HL-60 (cell line): ENCODE data around the gene SPACA4.

Experiments
- DNase-seq, 2 experiments: peaks; one replicate each; pipeline ENCODE4 v3.0.0-alpha.2; 2010 to 2020; ENCODE audit warnings: low read depth in 1 of 2, low spot score in 1 of 2
- H3K27ac ChIP-seq: fragments of 250-450 bp; sonication (Bioruptor Pico); replicated peaks from 2 replicates; pipeline ENCODE4 v1.5.1; 2020; ENCODE audit warnings: mild to moderate bottlenecking, moderate library complexity
- H3K27me3 ChIP-seq: fragments of 250-450 bp; sonication (Bioruptor Pico); 2 replicates; pipeline ENCODE4 v1.5.1; 2021; ENCODE audit warnings: mild to moderate bottlenecking, moderate library complexity; ENCODE audit not compliant: insufficient read depth, poor library complexity, severe bottlenecking
- H3K4me3 ChIP-seq: replicated peaks from 2 replicates; pipeline ENCODE4 v1.5.1; 2011; ENCODE audit warnings: mild to moderate bottlenecking, control low read depth, low read length; ENCODE audit not compliant: insufficient read depth
- GABPA ChIP-seq: IDR thresholded peaks from 2 replicates; pipeline ENCODE4 v1.6.1; 2012; ENCODE audit warnings: low read depth
- POLR2AphosphoS5 ChIP-seq: IDR thresholded peaks from 2 replicates; pipeline ENCODE4 v1.6.1; 2012; ENCODE audit warnings: low read depth
- SPI1 ChIP-seq: IDR thresholded peaks from 2 replicates; pipeline ENCODE4 v1.6.1; 2012; ENCODE audit warnings: low read depth, mild to moderate bottlenecking, borderline replicate concordance
- TF ChIP-seq, protein P1 (sequence below): IDR thresholded peaks from one replicate; pipeline ENCODE4 v1.5.1; 2011; ENCODE audit warnings: low read length, control low read depth, inconsistent platforms; ENCODE audit not compliant: insufficient read depth
- TF ChIP-seq, protein P2 (sequence below): IDR thresholded peaks from 2 replicates; pipeline ENCODE4 v1.6.1; 2012; ENCODE audit warnings: low read depth; ENCODE audit not compliant: insufficient replicate concordance

Gene SPACA4

DNA sequence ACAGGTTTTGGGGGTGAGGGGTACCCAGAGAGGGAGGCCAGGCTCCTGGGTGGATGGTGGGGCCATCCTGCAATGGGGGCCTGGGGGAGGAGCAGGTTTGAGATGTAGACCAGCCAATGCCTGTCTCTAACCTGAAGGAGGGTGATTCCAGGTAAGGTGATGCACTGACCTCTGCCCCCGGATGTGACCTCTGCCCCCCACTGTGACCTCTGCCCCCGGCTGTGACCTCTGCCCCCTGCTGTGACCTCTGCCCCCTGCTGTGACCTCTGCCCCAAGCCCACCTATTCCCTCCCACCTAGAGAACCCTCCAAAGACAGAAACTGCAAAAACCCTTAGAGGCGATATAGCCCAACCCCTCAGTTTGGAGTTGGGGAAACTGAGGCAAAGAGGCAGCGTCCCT is 10.3 kb upstream of the SPACA4 start:
- no peaks in the 10 kb centered on the region for H3K27me3 ChIP-seq
- no peak for DNase-seq
- TF ChIP-seq SPI1, result no peak
- TF ChIP-seq POLR2AphosphoS5, result no peak
- TF ChIP-seq, protein P1, sequence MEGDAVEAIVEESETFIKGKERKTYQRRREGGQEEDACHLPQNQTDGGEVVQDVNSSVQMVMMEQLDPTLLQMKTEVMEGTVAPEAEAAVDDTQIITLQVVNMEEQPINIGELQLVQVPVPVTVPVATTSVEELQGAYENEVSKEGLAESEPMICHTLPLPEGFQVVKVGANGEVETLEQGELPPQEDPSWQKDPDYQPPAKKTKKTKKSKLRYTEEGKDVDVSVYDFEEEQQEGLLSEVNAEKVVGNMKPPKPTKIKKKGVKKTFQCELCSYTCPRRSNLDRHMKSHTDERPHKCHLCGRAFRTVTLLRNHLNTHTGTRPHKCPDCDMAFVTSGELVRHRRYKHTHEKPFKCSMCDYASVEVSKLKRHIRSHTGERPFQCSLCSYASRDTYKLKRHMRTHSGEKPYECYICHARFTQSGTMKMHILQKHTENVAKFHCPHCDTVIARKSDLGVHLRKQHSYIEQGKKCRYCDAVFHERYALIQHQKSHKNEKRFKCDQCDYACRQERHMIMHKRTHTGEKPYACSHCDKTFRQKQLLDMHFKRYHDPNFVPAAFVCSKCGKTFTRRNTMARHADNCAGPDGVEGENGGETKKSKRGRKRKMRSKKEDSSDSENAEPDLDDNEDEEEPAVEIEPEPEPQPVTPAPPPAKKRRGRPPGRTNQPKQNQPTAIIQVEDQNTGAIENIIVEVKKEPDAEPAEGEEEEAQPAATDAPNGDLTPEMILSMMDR, result no peak
- no peak for TF ChIP-seq GABPA
- H3K4me3 ChIP-seq, result no peak overlapping the region
- no peak overlapping the region for H3K27ac ChIP-seq

DNA sequence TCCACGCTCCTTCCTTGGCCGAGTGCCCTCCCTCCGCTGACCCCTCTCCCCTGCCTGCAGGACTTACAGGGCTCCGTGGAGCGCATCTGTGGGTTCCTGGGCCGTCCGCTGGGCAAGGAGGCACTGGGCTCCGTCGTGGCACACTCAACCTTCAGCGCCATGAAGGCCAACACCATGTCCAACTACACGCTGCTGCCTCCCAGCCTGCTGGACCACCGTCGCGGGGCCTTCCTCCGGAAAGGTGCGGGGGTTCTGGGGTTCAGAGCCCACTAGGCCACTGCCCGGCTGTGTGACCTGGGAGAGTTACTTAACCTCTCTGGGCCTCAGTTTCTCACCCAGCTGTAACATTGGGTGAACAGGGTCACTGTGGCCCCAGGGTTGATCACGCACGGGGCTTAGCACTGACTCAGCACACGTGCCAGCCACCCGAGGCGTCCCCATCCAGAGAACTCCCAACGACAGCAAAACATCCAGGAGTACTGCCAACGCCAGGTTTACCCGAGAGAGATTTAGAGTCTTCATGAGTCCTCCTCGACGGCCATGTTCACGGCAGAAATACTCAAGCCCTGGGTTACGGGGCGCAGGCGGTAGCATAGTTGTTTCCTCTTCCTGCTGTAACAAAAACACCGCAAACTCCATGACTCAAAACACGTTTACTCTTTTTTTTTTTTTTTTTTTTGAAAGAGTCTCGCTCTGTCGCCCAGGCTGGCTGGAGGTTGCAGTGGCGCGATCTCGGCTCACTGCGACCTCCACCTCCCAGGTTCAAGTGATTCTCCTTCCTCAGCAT is 9.7 kb upstream of the SPACA4 start:
- H3K4me3 ChIP-seq, result peak overlapping the region; percentile 17
- no peak for DNase-seq
- H3K27me3 ChIP-seq, result no peaks in the 10 kb centered on the region
- TF ChIP-seq, protein P2, sequence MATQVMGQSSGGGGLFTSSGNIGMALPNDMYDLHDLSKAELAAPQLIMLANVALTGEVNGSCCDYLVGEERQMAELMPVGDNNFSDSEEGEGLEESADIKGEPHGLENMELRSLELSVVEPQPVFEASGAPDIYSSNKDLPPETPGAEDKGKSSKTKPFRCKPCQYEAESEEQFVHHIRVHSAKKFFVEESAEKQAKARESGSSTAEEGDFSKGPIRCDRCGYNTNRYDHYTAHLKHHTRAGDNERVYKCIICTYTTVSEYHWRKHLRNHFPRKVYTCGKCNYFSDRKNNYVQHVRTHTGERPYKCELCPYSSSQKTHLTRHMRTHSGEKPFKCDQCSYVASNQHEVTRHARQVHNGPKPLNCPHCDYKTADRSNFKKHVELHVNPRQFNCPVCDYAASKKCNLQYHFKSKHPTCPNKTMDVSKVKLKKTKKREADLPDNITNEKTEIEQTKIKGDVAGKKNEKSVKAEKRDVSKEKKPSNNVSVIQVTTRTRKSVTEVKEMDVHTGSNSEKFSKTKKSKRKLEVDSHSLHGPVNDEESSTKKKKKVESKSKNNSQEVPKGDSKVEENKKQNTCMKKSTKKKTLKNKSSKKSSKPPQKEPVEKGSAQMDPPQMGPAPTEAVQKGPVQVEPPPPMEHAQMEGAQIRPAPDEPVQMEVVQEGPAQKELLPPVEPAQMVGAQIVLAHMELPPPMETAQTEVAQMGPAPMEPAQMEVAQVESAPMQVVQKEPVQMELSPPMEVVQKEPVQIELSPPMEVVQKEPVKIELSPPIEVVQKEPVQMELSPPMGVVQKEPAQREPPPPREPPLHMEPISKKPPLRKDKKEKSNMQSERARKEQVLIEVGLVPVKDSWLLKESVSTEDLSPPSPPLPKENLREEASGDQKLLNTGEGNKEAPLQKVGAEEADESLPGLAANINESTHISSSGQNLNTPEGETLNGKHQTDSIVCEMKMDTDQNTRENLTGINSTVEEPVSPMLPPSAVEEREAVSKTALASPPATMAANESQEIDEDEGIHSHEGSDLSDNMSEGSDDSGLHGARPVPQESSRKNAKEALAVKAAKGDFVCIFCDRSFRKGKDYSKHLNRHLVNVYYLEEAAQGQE, result no peak
- TF ChIP-seq, protein P1, result no peak
- TF ChIP-seq POLR2AphosphoS5 (no peak), GABPA (no peak), SPI1 (no peak)
- no peak overlapping the region for H3K27ac ChIP-seq

DNA sequence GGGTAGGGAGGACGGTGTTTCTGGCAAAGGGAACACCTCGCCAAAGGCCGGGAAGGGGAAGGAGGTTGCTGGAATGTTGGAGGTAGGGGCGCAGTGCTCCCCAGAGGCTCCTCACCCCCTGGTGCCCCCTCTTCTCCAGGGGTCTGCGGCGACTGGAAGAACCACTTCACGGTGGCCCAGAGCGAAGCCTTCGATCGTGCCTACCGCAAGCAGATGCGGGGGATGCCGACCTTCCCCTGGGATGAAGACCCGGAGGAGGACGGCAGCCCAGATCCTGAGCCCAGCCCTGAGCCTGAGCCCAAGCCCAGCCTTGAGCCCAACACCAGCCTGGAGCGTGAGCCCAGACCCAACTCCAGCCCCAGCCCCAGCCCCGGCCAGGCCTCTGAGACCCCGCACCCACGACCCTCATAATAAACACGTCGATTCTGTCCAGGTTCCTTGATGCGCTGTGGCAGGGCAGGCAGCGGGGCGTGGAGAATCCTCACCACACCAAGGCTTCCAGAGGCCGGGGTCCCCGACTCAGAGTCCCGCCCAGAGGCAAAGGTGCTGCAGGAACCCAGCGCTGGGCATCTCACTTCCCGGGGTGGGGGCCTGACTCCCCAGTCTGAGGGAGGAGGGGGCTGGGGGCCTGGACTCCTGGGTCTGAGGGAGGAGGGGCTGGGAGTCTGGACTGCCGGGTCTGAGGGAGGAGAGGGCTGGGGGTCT is 7.4 kb upstream of the SPACA4 start:
- no peak overlapping the region for H3K27ac ChIP-seq
- no peak for DNase-seq
- H3K27me3 ChIP-seq, result no peaks in the 10 kb centered on the region
- TF ChIP-seq, protein P1, result no peak
- TF ChIP-seq, protein P2, result no peak
- TF ChIP-seq POLR2AphosphoS5, result no peak
- no peak for TF ChIP-seq SPI1
- TF ChIP-seq GABPA, result no peak
- no peak overlapping the region for H3K4me3 ChIP-seq
